Stimulated activated CD8-positive, alpha-beta memory T cell treated with anti-CD3 and anti-CD28 coated beads, Interleukin-2, amount 100 ng/mL, for 48 hours (primary cell): Measurements from ENCODE around the gene TAMM41.
"Not testable (repeated sequence)": the region's sequence is repeated elsewhere in the genome, so short reads cannot be mapped to it uniquely, and the experiment has no call there.

ENCODE experiments used
- DNase-seq, 2 donors: peaks; one replicate each; pipeline ENCODE4 v3.0.0-alpha.2; 2020; ENCODE audit warnings: low read depth in 2 of 2

The TAMM41 gene

GRCh38 chr3:11846281-11847266 lies at the start of gene TAMM41:
Gene TAMM41, minus strand, starts transcription at chr3:11846885. Its CDS starts 249 bp downstream, at chr3:11846636.
- peak; percentile 84 to 86 for DNase-seq

- DNase-seq, result no peak
Observed at GRCh38 chr3:11878837-11879236, 32.2 kb upstream of the TAMM41 start.

- not testable (repeated sequence) for DNase-seq
Observed at GRCh38 chr3:11874707-11875106, 28.0 kb upstream of the TAMM41 start.

GRCh38 chr3:11863739-11864138 lies 17.1 kb upstream of the TAMM41 start:
- not testable (repeated sequence) for DNase-seq

- DNase-seq, result not testable (repeated sequence)
Observed at GRCh38 chr3:11862584-11862983, 15.9 kb upstream of the TAMM41 start.

- not testable (repeated sequence) for DNase-seq
Observed at GRCh38 chr3:11862145-11862544, 15.5 kb upstream of the TAMM41 start.

DNA sequence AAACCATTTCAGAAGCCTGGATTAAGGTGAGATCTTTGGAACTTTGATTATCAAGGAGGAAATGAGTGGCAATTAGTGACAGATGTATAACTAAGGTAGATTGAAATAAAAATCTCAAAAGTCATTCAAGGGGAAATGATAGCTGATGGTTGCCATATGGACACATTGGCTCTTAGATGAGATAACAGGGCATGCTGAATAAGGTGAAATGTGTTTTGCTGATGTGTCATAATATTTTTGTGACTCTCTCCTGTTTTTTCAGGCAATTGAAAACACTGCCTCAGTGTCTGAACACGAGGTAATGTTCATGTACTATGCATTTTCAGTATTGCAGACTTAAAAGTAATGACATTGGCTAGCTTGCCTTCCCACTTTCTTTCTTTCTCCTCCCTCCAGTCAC lies 13.5 kb upstream of the TAMM41 start:
- DNase-seq, result not testable (repeated sequence)

DNA sequence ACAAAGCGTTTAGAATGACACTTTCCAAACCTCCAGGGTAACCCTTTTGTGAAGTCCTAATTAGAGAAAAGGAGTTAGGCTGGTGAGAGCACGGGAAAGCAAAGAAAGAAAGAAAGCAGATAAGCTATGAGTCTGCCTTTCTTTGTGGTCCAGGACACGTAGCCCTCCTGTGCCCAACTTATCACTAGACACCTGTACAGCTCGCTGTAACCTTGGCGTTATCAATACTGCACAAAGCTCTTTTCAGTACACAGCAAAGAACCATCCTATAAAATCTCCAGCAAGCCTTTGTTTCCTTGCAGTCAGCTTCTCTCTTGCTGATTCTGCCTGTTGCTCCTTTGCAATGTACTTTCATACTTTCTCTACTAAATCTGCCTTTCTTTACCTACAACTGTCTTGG lies 6.8 kb upstream of the TAMM41 start:
- DNase-seq, result no peak

GRCh38 chr3:11850003-11850402 lies 3.3 kb upstream of the TAMM41 start:
- no peak for DNase-seq

DNA sequence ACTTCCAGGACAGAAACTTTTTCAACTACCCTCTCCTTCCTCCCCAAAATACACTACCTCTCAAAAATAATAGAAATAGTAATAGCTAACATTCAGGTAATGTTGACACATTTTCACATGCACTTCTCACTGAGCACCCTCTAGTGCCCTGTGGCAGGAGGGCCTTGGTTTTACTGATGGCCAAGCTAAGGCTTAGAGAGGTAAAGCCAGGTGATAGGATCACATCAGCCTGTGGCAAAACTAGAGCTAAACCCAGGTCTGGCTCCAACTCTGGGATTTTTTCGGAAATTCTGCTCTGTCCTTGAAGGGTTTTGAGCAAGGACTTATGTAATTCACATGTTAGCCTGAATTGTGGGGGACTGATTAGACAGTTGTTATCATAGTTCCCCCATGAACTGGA lies 922 bp upstream of the TAMM41 start:
- DNase-seq, result no peak

- DNase-seq, result no peak
Observed at GRCh38 chr3:11845651-11846050, 1.0 kb downstream of the TAMM41 start.

DNA sequence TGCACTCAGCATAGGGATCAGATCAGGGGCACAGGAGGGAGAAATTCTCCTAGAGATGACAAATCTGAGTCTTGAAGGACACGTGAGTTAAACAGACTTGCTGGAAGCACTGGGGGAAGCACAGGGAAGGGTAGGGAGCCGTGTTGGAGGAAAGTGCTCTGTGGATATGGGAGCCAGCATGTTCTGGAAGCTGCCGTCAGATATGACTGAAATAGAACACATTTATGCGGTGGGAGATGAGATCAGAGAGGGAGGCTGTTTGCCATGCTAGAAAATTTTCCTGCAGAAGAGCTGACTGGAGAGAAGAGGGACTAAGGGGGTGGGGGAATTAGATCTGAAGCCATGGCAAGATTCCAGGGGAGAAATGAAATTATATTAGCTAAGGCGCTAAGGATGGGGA lies 1.8 kb downstream of the TAMM41 start:
- no peak for DNase-seq

DNA sequence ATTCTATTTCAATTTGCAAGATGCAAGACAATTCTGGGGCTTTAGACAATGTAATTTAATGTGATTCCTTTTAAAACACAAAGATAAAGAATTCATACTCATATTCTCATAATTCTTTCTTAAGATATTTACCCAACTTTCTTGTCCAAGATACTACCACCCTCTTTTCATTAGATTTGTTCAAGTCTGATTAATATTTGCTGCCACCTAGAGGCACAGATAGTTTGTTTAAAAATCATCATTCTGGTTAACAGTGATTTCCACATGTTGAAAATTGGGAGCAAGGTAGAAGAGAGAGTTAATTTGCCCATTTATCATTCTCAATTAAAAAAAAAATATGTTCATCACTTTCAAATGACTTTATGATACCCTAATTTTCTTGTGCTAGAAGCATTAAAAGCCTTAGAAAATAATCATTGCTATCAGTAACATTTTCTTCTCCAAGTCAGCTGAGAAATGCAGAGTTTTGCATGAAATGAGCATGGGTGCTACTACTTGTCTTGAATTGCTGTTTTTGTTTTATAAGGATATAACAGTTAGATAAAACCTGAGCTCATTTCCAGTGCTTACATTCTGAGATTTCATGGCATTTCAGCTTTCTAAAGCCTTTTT lies 11.6 kb downstream of the TAMM41 start:
- DNase-seq, result no peak

GRCh38 chr3:11832981-11833905 lies 13.4 kb downstream of the TAMM41 start:
- DNase-seq, result no peak

- DNase-seq, result no peak
Observed at GRCh38 chr3:11829416-11829815, 17.3 kb downstream of the TAMM41 start.

- no peak for DNase-seq
Observed at GRCh38 chr3:11826628-11827265, 19.9 kb downstream of the TAMM41 start.

DNA sequence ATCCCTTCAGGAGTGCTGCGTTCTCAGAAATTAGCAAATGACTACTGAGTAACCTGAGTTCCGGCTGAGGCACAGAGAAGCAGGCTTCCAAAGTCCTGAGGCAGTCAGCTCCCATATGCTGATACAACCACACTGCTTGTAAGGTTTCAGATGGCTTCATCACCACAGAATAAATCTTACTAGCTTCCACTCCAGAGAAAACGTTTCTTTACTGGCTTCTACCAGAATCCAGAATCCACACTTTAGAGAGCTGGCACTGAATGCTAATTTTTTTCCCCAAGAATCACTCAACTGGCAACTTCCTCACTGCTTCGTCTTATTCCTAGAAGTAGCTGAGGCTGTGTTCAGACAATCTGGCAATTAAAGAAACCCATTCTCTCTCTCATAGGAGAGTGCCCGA lies 21.4 kb downstream of the TAMM41 start:
- no peak for DNase-seq

DNA sequence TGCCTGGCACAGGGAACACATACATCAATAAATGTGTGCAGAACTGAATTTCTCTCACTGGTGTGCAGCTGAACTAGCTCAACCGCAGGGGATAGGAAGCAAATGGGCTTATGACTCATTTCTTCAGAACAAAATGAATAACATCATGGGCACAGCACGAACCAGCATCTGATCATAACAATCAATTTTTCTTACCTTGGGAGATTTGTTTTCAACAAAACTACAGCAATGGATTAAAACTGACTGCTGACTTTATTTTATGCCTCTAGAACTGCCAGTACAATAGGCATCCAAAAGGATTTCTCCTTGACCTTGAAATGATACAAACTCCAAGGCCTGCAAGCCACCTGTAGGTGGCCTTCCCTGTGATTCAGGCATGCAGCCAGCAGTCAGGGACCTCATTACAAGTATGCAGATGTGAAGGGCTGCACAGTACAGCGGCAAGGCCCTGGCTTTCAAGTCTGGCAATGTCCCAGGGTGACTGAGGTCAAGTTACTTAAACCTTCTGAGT lies 26.1 kb downstream of the TAMM41 start:
- DNase-seq, result peak in 1 of 2 donors; percentile 8

GRCh38 chr3:11819146-11819689 lies 27.5 kb downstream of the TAMM41 start:
- no peak for DNase-seq

DNA sequence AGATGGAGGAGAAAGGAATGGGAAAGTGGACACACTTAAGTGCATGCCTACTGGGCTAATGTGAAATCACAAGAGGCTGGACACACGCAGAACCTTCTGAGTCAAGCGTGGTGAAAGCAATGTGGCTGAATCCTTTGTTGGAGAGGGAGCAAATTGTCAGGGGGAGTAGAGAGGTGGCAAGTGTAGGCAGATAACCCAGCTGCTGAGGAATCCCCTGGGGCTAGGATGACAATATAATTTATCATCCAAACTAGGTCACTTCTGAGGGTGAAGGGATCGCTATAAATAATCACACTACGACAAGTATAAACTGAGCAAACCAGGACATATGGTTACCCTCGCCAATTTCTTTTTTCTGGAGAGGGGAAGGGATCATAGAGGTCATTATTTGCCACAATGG lies 28.7 kb downstream of the TAMM41 start:
- no peak for DNase-seq

DNA sequence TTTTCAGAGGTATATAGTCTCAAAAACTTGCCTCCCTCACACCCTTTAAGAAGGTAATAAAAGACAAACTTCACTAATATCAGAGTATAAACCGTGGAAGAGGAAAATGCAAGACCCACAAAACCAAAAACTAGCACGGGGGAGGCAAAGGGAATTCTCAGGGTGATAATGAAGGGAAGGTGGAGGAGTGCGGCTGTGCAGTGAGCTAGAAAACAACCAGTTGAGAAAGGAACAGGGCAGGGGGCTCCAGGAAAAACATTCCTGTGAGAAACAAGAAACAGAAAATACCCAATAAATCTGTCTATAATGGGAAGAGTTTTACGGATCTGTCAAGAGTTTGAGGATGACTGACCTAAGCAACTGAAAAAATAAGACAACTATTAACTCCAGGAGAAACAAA lies 31.6 kb downstream of the TAMM41 start:
- no peak for DNase-seq
